H1 (cell line): ENCODE measurements around the gene TTC28. TPM values are rescaled to one million over a fixed set of nuclear protein-coding genes. Genes with fewer than 3 reads are reported as not detected.

Source experiments
- CTCF ChIA-PET: fragments of 300-600 bp; sonication (Branson Sonifier 250); formaldehyde crosslinking; loops from one replicate; lab custom pipeline; 2021; ENCODE audit not compliant: partially characterized antibody; lab: Charles Lee
- POLR2A ChIA-PET: fragments of 300-600 bp; sonication (Branson Sonifier 250); formaldehyde crosslinking; loops from one replicate; lab custom pipeline; 2021; ENCODE audit warnings: inconsistent platforms; ENCODE audit not compliant: partially characterized antibody; lab: Charles Lee
- DNase-seq, 2 experiments: peaks; one replicate each; pipeline versions ENCODE4 v3.0.0 to v3.0.0-alpha.2; 2010 to 2022; ENCODE audit warnings: low spot score in 2 of 2, low read depth in 1 of 2, mixed read lengths in 1 of 2
- FAIRE-seq: peaks from 2 replicates; lab custom pipeline; 2011; peaks lifted over from hg19 to GRCh38; lab: Jason Lieb, UNC
- H2AFZ ChIP-seq: 2 replicates; pipeline ENCODE4 v1.8.1; 2012; ENCODE audit warnings: low read length, inconsistent platforms
- H2AK5ac ChIP-seq: 2 replicates; pipeline ENCODE4 v1.6.1; 2013; ENCODE audit warnings: low read depth, low read length
- H2BK120ac ChIP-seq: replicated peaks from 2 replicates; pipeline ENCODE3; 2013; ENCODE audit warnings: low read depth, low read length, inconsistent platforms
- H2BK12ac ChIP-seq: 2 replicates; pipeline ENCODE4 v1.6.1; 2013; ENCODE audit warnings: low read depth, low read length
- H2BK15ac ChIP-seq: 2 replicates; pipeline ENCODE4 v1.6.1; 2013; ENCODE audit warnings: low read length
- H2BK20ac ChIP-seq: 2 replicates; pipeline ENCODE4 v1.6.1; 2013; ENCODE audit warnings: low read length
- H2BK5ac ChIP-seq: 2 replicates; pipeline ENCODE4 v1.6.1; 2013; ENCODE audit warnings: low read depth, low read length
- H3K14ac ChIP-seq: 2 replicates; pipeline ENCODE4 v1.6.1; 2013; ENCODE audit warnings: inconsistent platforms; ENCODE audit not compliant: insufficient read length
- H3K18ac ChIP-seq: 2 replicates; pipeline ENCODE4 v1.6.1; 2013; ENCODE audit warnings: low read length; ENCODE audit errors: extremely low read depth
- H3K23ac ChIP-seq: 2 replicates; pipeline ENCODE4 v1.6.1; 2013; ENCODE audit warnings: inconsistent platforms; ENCODE audit not compliant: insufficient read length
- H3K23me2 ChIP-seq: 2 replicates; pipeline ENCODE4 v1.6.1; 2013; ENCODE audit warnings: low read depth, low read length
- H3K27ac ChIP-seq: 2 replicates; pipeline ENCODE4 v1.6.1; 2011; ENCODE audit warnings: low read depth, low read length, inconsistent platforms
- H3K27me3 ChIP-seq, 4 experiments: replicated peaks in 1 of 4; 1 replicate in 1 of 4; 2 replicates in 3 of 4; pipeline versions ENCODE4 v1.6.1 to v1.8.1; 2011 to 2013; ENCODE audit warnings: low read length in 3 of 4, mild to moderate bottlenecking in 3 of 4, inconsistent platforms in 2 of 4, mixed read lengths in 2 of 4, moderate library complexity in 1 of 4; ENCODE audit not compliant: control insufficient read depth in 3 of 4, insufficient read depth in 3 of 4; ENCODE audit errors: extremely low read depth in 1 of 4
- H3K36me3 ChIP-seq, 4 experiments: 2 replicates each; pipeline versions ENCODE4 v1.6.1 to v1.8.1; 2011 to 2013; ENCODE audit warnings: mild to moderate bottlenecking in 4 of 4, low read length in 3 of 4, moderate library complexity in 2 of 4, control low read depth in 1 of 4, inconsistent platforms in 1 of 4; ENCODE audit not compliant: insufficient read depth in 4 of 4, control insufficient read depth in 2 of 4
- H3K4ac ChIP-seq: replicated peaks from 2 replicates; pipeline ENCODE3; 2013; ENCODE audit warnings: low read length, low read depth, mixed read lengths, inconsistent platforms; ENCODE audit not compliant: insufficient read length
- H3K4me1 ChIP-seq, 4 experiments: replicated peaks in 1 of 4; 1 replicate in 1 of 4; 2 replicates in 3 of 4; pipeline versions ENCODE4 v1.6.1 to v1.8.1; 2011 to 2013; ENCODE audit warnings: low read length in 3 of 4, inconsistent platforms in 2 of 4, mixed read lengths in 1 of 4; ENCODE audit not compliant: insufficient read depth in 4 of 4, control insufficient read depth in 3 of 4
- H3K4me2 ChIP-seq, 2 experiments: 2 replicates each; pipeline versions ENCODE4 v1.6.1 to v1.8.1; 2011 to 2013; ENCODE audit warnings: low read depth in 2 of 2, low read length in 2 of 2, control low read depth in 1 of 2, inconsistent platforms in 1 of 2, mild to moderate bottlenecking in 1 of 2; ENCODE audit not compliant: insufficient read depth in 1 of 2
- H3K4me3 ChIP-seq, 4 experiments: fragments of 200-600, 300-600 bp in 1 of 4; sonication (generic), shearing (Covaris generic), sonication (Bioruptor Twin) in 1 of 4; 2 replicates each; pipeline versions ENCODE4 v1.5.1 to v1.8.1; 2011 to 2016; ENCODE audit warnings: low read length in 4 of 4, low read depth in 3 of 4, control low read depth in 2 of 4, inconsistent platforms in 2 of 4, mild to moderate bottlenecking in 2 of 4, mixed read lengths in 1 of 4, moderate library complexity in 1 of 4; ENCODE audit not compliant: insufficient read depth in 2 of 4; ENCODE audit errors: extremely low read depth in 1 of 4
- H3K56ac ChIP-seq: replicated peaks from 2 replicates; pipeline ENCODE3; 2013; ENCODE audit warnings: low read depth, mild to moderate bottlenecking, mixed read lengths, low read length, inconsistent platforms; ENCODE audit not compliant: insufficient read length
- H3K79me1 ChIP-seq: 2 replicates; pipeline ENCODE4 v1.6.1; 2013; ENCODE audit warnings: low read depth, low read length, control low read depth
- H3K79me2 ChIP-seq, 2 experiments: 2 replicates each; pipeline versions ENCODE4 v1.6.1 to v1.8.1; 2012 to 2013; ENCODE audit warnings: low read length in 2 of 2, mild to moderate bottlenecking in 2 of 2, inconsistent platforms in 1 of 2; ENCODE audit not compliant: insufficient read depth in 2 of 2, control insufficient read depth in 1 of 2
- H3K9ac ChIP-seq, 4 experiments: replicated peaks in 1 of 4; 1 replicate in 1 of 4; 2 replicates in 3 of 4; pipeline versions ENCODE4 v1.6.1 to v1.8.1; 2011 to 2013; ENCODE audit warnings: low read depth in 3 of 4, low read length in 3 of 4, control low read depth in 2 of 4, mild to moderate bottlenecking in 2 of 4, moderate library complexity in 2 of 4, inconsistent platforms in 1 of 4; ENCODE audit errors: extremely low read depth in 1 of 4
- H3K9me3 ChIP-seq, 2 experiments: 2 replicates each; pipeline versions ENCODE4 v1.6.1 to v1.8.1; 2012 to 2013; ENCODE audit warnings: mild to moderate bottlenecking in 2 of 2, moderate library complexity in 2 of 2, control low read depth in 1 of 2, inconsistent platforms in 1 of 2, low read depth in 1 of 2, low read length in 1 of 2, mixed read lengths in 1 of 2; ENCODE audit not compliant: insufficient read depth in 2 of 2
- H4K20me1 ChIP-seq, 2 experiments: replicated peaks in 1 of 2; 2 replicates each; pipeline versions ENCODE3 to v1.8.1; 2011 to 2013; ENCODE audit warnings: inconsistent platforms in 2 of 2, low read length in 2 of 2, mild to moderate bottlenecking in 1 of 2; ENCODE audit not compliant: insufficient read depth in 2 of 2, control insufficient read depth in 1 of 2
- H4K5ac ChIP-seq: 2 replicates; pipeline ENCODE4 v1.6.1; 2013; ENCODE audit warnings: low read length, low read depth, mixed read lengths, inconsistent platforms; ENCODE audit not compliant: insufficient read length
- H4K8ac ChIP-seq: 2 replicates; pipeline ENCODE4 v1.8.0; 2013; ENCODE audit warnings: mild to moderate bottlenecking, moderate library complexity, low read length, inconsistent platforms; ENCODE audit not compliant: insufficient read depth; ENCODE audit errors: extremely low read depth
- H4K91ac ChIP-seq: replicated peaks from 2 replicates; pipeline ENCODE3; 2013; ENCODE audit warnings: low read length, mixed read lengths, inconsistent platforms; ENCODE audit not compliant: insufficient read length
- BCL11A ChIP-seq, 2 experiments: IDR thresholded peaks; one replicate each; pipeline ENCODE4 v1.6.1; 2011; ENCODE audit warnings: low read depth in 2 of 2, low read length in 2 of 2, mild to moderate bottlenecking in 2 of 2
- BRCA1 ChIP-seq: IDR thresholded peaks from 2 replicates; pipeline ENCODE4 v1.6.1; 2012; ENCODE audit warnings: low read depth, low read length, improper control_type of control experiment
- CEBPB ChIP-seq: IDR thresholded peaks from 2 replicates; pipeline ENCODE4 v1.6.1; 2012; ENCODE audit warnings: low read depth, low read length
- CREB1 ChIP-seq: IDR thresholded peaks from 2 replicates; pipeline ENCODE4 v1.6.1; 2012; ENCODE audit warnings: inconsistent platforms
- EGR1 ChIP-seq: IDR thresholded peaks from 2 replicates; pipeline ENCODE4 v1.6.1; 2011; ENCODE audit warnings: low read depth, low read length, borderline replicate concordance
- EZH2 ChIP-seq: fragments of 200-600 bp; sonication (generic); IDR thresholded peaks from 2 replicates; pipeline ENCODE4 v1.7.1; 2012; ENCODE audit warnings: low read depth, mild to moderate bottlenecking, moderate library complexity, low read length, inconsistent platforms; ENCODE audit not compliant: severe bottlenecking
- GTF2F1 ChIP-seq: IDR thresholded peaks from 2 replicates; pipeline ENCODE4 v1.6.1; 2012; ENCODE audit warnings: low read depth, low read length, improper control_type of control experiment, borderline replicate concordance
- NANOG ChIP-seq: IDR thresholded peaks from 2 replicates; pipeline ENCODE4 v1.6.1; 2011; ENCODE audit warnings: low read length, low read depth, mild to moderate bottlenecking, inconsistent platforms; ENCODE audit not compliant: insufficient read depth, poor library complexity, severe bottlenecking
- NRF1 ChIP-seq: IDR thresholded peaks from 2 replicates; pipeline ENCODE4 v1.6.1; 2011; ENCODE audit warnings: mild to moderate bottlenecking, low read depth, low read length, improper control_type of control experiment
- POLR2AphosphoS5 ChIP-seq: IDR thresholded peaks from 2 replicates; pipeline ENCODE4 v1.6.1; 2011; ENCODE audit warnings: low read depth, low read length
- SUZ12 ChIP-seq: fragments of 200-600 bp; sonication (generic); IDR thresholded peaks from 2 replicates; pipeline ENCODE4 v1.6.1; 2012; ENCODE audit warnings: mild to moderate bottlenecking, inconsistent platforms, low read length, moderate library complexity, mixed read lengths
- TCF12 ChIP-seq: IDR thresholded peaks from 2 replicates; pipeline ENCODE4 v1.6.1; 2011; ENCODE audit warnings: low read depth, mild to moderate bottlenecking, low read length
- WGBS, 2 experiments: shearing (Covaris generic) in 1 of 2; methylation state at CpG; one replicate each; pipeline versions ENCODE4 v1.1.6 to v1.1.7; 2013 to 2015; ENCODE audit warnings: low lambda C conversion rate in 2 of 2, mixed read lengths in 2 of 2, inconsistent platforms in 1 of 2, low coverage in 1 of 2, missing lambda C conversion rate in 1 of 2; ENCODE audit not compliant: insufficient replicate concordance in 2 of 2, insufficient coverage in 1 of 2, insufficient read length in 1 of 2; ENCODE audit errors: extremely low coverage in 1 of 2, missing lambda C conversion rate in 1 of 2; 5-methylcytosine and 5-hydroxymethylcytosine counted together
- polyA plus RNA-seq, 7 experiments: library from polyadenylated mRNA; depleted of rRNA in 3 of 7; stranded (reverse) in 5 of 7; unstranded in 2 of 7; fragments of >200 nt in 5 of 7; fragments of 200-250 nt in 2 of 7; gene quantifications; 1 replicate in 5 of 7; 2 replicates in 1 of 7; 4 replicates in 1 of 7; pipeline versions ENCODE4 v1.2.1 to v1.2.3, GENCODE V29; 2011 to 2013; ENCODE audit warnings: missing spikeins in 2 of 7, mixed read lengths in 2 of 7
- total RNA-seq: library from RNA; stranded (reverse); fragmentation: NEBNext Ultra II Directional; extraction: Animal tissue kit (Norgen Biotek cat#: 25700); gene quantifications from 2 replicates; pipeline ENCODE4 v1.2.1, GENCODE V29; 2021
- TF ChIP-seq, protein P1 (sequence below): IDR thresholded peaks from 2 replicates; pipeline ENCODE4 v1.6.1; 2011; ENCODE audit warnings: low read depth, mild to moderate bottlenecking, low read length; ENCODE audit not compliant: insufficient read depth
- TF ChIP-seq, protein P2 (sequence below): IDR thresholded peaks from 2 replicates; pipeline ENCODE4 v1.6.1; 2012; ENCODE audit warnings: inconsistent platforms

Gene TTC28
- total and polyA plus RNA-seq, 2 of the 8 experiments (the other 6 are each of a cell fraction or from before 2014, with no cell fraction given), result 2.6 to 12.6 TPM

DNA sequence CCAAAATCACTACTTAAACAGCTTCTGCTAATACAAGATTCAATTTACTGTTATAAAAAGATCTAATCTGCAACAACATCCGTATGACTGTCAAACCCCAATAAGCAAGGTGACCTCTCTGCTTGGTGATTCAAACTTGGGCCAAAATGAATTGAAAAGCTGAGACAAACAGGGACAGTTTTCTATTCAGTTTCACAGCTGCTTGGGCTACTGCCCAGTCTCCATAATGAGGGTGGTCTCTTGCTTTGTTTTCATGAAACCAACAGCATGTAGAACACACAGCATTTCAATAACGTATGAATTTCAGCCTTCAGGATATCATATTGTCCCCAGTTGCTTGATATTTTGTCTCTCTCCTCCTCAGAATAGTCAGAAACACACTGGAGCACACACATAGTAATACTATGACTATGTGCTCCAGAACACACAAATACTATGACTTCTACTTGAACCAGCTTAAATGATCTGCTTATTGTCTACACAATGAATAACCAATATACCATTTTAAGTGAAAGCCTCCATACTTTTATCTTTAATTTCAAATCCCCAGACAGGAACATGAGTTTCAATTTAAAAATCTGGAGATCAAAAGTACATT lies 285.0 kb downstream of the TTC28 start:
- no peak overlapping the region for H3K27ac ChIP-seq
- no peak overlapping the region for H3K14ac ChIP-seq
- no peaks in the 10 kb centered on the region for H4K20me1 ChIP-seq
- H2BK120ac ChIP-seq, result no peak overlapping the region
- H3K9ac ChIP-seq, result no peak overlapping the region
- H2BK5ac ChIP-seq, result no peak overlapping the region
- no peaks in the 10 kb centered on the region for H3K79me2 ChIP-seq
- no peak overlapping the region for H2BK15ac ChIP-seq
- no peak overlapping the region for H4K5ac ChIP-seq
- no peak for FAIRE-seq
- ChIA-PET POLR2A (no interaction called here), CTCF (no interaction called here)
- no peaks in the 10 kb centered on the region for H3K23me2 ChIP-seq
- no peaks in the 10 kb centered on the region for H3K4me1 ChIP-seq
- H2AK5ac ChIP-seq, result no peak overlapping the region
- no peak overlapping the region for H3K23ac ChIP-seq
- no peak for DNase-seq
- H3K79me1 ChIP-seq, result no peaks in the 10 kb centered on the region; the same call in 1 of the 2 replicates
- no peak overlapping the region for H2AFZ ChIP-seq
- H3K18ac ChIP-seq, result no peak overlapping the region
- H3K4ac ChIP-seq, result no peak overlapping the region
- no peak overlapping the region for H2BK12ac ChIP-seq
- H3K9me3 ChIP-seq, result peaks cover 9 to 11% of the 10 kb centered on the region in 2 experiments
- no peaks in the 10 kb centered on the region for H3K27me3 ChIP-seq
- no peak overlapping the region for H2BK20ac ChIP-seq
- H4K8ac ChIP-seq, result no peak overlapping the region
- no peak overlapping the region for H3K4me3 ChIP-seq
- WGBS, 2 experiments, result 92% methylated on average over 2 of the region's 2 CpGs; no CpG with 5 or more reads in 1 of the 2 experiments
- no peak overlapping the region for H3K4me2 ChIP-seq
- H4K91ac ChIP-seq, result no peak overlapping the region
- no peaks in the 10 kb centered on the region for H3K36me3 ChIP-seq
- H3K56ac ChIP-seq, result no peak overlapping the region
- TF ChIP-seq CREB1 (no peak), EZH2 (no peak), SUZ12 (no peak), BCL11A (IDR thresholded peaks at IDR 0.05; ENCODE audit: low read depth in 2 of 2, low read length in 2 of 2) (no peak), NRF1 (no peak), NANOG (no peak), GTF2F1 (no peak), EGR1 (no peak), BRCA1 (no peak), CEBPB (no peak), POLR2AphosphoS5 (no peak), TCF12 (no peak)
- TF ChIP-seq, protein P1, sequence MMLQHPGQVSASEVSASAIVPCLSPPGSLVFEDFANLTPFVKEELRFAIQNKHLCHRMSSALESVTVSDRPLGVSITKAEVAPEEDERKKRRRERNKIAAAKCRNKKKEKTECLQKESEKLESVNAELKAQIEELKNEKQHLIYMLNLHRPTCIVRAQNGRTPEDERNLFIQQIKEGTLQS, result no peak
- TF ChIP-seq, protein P2, sequence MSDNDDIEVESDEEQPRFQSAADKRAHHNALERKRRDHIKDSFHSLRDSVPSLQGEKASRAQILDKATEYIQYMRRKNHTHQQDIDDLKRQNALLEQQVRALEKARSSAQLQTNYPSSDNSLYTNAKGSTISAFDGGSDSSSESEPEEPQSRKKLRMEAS, result no peak
